Epidermal melanocyte (primary cell): ENCODE results near the gene NQO1.

Experiments used
- DNase-seq: peaks from one replicate; pipeline ENCODE4 v3.0.0; 2011; ENCODE audit warnings: low spot score; ENCODE audit not compliant: insufficient read length

NQO1 gene

GRCh38 chr16:69707920-69708683, 18.3 kb downstream of the NQO1 start:
- DNase-seq = no peak

DNA sequence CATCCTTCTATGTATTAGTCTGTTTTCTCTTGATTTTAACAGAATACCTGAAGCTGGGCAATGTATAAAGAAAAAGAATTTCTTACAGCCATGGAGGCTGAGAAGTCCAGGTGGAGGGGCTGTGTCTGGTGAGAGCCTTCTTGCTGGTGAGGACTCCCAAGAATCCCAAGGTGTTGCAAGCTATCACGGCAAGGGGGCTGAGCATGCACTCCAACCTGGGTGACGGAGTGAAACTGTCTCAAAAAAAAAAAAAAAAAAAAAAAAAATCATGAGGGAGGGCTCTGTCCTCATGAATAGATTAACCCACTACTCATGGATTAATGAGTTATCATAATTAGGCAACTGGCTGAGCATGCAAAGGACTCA, 19.4 kb downstream of the NQO1 start:
- no peak for DNase-seq

GRCh38 chr16:69706256-69706974, 19.9 kb downstream of the NQO1 start:
- DNase-seq = no peak

GRCh38 chr16:69703638-69704037, 22.7 kb downstream of the NQO1 start:
- DNase-seq = no peak

DNA sequence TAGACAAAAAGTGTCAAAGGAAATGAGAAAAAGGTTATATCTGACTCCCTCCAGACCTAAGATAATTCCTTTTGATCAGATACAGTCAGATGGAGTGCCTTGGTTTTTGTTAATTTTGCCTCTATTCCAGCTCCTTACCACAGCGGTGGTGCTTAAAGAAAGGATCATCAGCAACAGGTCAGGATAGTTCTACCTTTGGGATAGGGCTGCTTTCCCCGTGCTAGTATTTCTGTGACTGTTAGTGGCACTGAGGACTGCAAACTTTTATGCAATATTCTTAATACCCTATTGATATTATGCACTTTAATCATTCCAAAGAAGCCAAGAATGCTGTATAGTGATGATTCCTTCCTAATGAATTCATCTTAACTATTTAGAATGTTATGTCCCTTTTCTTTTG, 24.5 kb downstream of the NQO1 start:
- DNase-seq = no peak

- no peak for DNase-seq
Observed at GRCh38 chr16:69701452-69701851, 24.9 kb downstream of the NQO1 start.

DNA sequence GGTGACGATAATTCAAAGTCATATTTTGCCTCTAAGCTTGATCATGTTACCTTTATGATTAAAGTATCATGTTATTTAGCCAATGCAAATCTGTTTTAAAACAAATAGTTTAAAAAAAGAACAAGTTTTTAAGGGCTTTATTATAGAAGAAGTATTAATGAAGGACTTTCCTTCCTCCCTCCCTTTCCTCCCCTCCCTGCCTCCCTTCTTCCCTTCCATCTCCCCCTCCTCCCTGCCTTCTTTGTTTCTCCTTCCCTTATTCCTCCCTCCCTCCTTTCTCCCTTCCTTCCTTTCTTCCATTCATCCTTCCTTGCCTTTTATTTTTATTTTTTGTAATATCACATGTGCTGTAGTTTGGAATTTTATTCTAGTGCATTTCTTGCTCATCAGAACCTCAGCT, 26.4 kb downstream of the NQO1 start:
- DNase-seq = no peak

DNA sequence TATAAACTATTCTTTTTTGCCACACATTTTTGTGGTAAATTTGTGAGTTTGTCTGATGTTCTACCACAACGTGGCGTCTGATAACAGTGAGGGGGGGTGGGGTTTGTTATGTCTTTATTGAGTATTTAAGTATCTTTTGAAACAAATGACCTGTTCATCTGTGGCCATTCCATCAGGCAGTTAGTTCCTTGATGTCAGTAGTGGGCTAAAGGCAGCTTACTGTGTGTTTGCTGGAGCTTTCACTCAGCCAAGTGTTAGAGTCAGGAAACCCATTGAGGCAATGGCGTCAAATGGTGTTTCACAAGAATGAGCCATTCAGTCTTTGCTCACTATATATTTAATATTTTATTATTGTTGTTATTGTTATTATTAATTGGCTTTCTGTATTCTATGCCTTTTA, 28.0 kb downstream of the NQO1 start:
- no peak for DNase-seq

DNA sequence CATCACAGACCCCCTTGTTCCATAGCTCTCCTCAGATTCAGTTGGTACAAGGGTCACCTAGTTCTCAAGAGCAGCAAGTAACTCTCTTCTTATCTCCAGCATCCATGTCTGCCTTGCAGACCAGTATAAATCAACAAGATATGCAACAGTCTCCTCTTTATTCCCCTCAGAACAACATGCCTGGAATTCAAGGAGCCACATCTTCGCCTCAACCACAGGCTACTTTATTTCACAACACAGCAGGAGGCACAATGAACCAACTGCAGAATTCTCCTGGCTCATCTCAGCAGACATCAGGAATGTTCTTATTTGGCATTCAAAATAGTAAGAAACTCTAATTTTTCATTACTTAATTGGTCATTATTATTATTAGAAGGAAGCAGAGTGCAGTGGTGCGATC, 32.4 kb downstream of the NQO1 start:
- DNase-seq = no peak

DNA sequence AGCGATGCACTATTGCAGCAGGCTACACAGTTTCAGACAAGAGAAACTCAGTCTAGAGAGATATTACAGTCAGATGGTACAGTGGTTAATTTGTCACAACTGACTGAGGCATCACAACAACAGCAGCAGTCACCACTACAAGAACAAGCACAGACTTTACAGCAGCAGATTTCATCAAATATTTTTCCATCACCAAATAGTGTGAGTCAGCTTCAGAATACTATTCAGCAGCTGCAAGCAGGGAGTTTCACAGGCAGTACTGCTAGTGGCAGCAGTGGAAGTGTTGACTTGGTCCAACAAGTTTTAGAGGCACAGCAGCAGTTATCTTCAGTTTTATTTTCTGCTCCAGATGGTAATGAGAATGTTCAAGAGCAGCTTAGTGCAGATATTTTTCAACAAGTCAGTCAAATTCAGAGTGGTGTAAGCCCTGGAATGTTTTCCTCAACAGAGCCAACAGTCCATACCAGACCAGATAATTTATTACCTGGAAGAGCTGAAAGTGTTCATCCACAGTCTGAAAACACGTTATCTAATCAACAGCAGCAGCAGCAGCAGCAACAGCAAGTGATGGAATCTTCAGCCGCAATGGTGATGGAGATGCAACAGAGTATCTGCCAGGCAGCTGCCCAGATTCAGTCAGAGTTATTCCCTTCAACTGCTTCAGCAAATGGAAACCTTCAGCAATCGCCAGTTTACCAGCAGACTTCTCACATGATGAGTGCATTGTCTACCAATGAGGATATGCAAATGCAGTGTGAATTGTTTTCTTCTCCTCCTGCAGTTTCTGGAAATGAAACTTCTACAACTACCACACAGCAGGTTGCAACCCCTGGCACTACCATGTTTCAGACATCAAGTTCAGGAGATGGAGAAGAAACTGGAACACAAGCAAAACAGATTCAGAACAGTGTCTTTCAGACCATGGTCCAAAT, 34.1 kb downstream of the NQO1 start:
- DNase-seq = no peak

DNA sequence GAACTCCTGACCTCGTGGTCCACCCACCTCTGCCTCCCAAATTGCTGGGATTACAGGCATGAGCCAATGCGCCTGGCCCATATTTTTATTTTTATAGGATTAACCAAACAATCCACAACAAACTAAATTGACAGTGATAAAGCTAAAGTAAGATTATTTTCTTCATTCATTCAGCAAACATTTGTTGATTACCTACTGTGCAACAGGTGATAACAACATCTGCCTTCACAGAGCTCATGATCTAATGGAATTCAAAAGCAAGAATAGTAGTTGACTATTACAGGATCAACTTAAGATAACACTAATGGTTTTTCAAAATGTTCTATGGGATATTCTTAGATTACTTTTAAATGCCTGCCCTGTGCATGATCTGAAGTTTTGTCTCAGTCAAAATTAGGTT, 37.8 kb downstream of the NQO1 start:
- DNase-seq = no peak

GRCh38 chr16:69680358-69680757, 46.0 kb downstream of the NQO1 start:
- no peak for DNase-seq

- DNase-seq = no peak
Observed at GRCh38 chr16:69672998-69673713, 53.2 kb downstream of the NQO1 start.

GRCh38 chr16:69672315-69672997, 53.9 kb downstream of the NQO1 start:
- no peak for DNase-seq

DNA sequence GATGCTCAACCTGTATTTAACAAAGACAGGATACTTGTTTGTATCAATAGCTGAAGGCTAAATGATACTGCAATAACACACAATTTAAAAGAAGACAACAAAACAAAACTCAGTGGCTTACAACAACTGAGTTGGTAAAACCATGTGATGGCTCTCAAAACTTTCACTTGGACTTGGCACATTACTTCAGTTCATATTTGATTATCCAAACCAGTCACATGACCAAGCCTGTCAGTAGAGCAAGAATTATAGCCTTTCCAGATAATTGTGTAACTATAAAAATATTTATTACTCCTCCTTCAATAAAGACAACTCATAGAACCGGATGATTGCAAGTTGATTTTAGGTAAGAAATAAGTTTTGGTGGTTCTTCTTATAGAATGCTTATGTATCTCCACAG, 56.8 kb downstream of the NQO1 start:
- DNase-seq = no peak

- DNase-seq = no peak
Observed at GRCh38 chr16:69663846-69664245, 62.5 kb downstream of the NQO1 start.

DNA sequence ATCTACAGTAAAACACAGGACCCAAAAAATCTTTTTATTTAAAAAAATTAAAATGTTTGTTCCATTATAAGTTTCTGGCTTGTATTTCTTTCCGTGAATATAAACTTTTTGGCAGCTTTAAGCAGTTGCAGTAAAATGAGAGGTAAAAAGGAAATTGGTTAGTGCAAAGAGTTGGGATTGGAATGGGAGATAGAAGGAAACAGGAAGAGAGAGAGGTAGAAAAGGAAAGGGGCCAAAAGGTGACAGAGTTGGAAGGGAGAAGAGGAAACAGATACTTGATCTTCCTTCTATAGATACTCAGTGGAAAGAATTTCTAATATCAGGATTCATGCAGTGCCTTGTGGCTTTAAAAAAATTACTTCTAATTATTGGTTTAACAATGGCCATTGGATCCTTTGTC, 63.5 kb downstream of the NQO1 start:
- DNase-seq = no peak

DNA sequence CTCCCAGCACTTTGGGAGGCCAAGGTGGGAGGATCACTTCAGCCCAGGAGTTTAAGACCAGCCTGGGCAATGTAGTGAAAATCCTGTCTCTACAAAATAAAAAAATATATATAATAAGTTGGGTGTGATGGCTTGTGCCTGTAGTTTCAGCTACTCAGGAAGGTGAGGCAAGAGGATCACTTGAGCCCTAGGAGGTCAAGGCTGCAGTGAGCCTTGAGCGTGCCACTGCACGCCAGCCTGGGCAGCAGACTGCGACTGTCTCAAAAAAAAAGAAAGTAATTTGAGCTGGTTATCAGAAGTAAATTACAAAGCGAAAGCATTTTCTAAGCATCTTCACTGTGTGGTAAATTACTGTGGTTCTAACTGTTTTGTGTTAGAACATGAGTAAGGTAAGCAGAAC, 66.2 kb downstream of the NQO1 start:
- DNase-seq = no peak
